NCI-H345 (cell line): ENCODE data around the gene LTBP2.
A peak's percentile ranks its signal among the peaks of the same experiment; 100 is the strongest.

Experiments used
- DNase-seq: peaks from one replicate; lab custom pipeline; 2025; lab: John Stamatoyannopoulos, UW

LTBP2 gene

GRCh38 chr14:74507085-74507484, 105.0 kb downstream of the LTBP2 start:
- no peak for DNase-seq

- DNase-seq = no peak
These were observed 105.6 kb downstream of the LTBP2 start for GRCh38 chr14:74506411-74506851.

GRCh38 chr14:74505831-74506230, 106.2 kb downstream of the LTBP2 start:
- no peak for DNase-seq

GRCh38 chr14:74504874-74505720, 106.9 kb downstream of the LTBP2 start:
- DNase-seq = no peak

GRCh38 chr14:74504412-74504811, 107.6 kb downstream of the LTBP2 start:
- DNase-seq = no peak

GRCh38 chr14:74503938-74504335, 108.1 kb downstream of the LTBP2 start:
- DNase-seq = no peak

- DNase-seq = no peak
These were observed 108.6 kb downstream of the LTBP2 start for GRCh38 chr14:74503291-74503937.

- no peak for DNase-seq
These were observed 109.6 kb downstream of the LTBP2 start for GRCh38 chr14:74502236-74503019.

GRCh38 chr14:74501691-74502090, 110.3 kb downstream of the LTBP2 start:
- no peak for DNase-seq

GRCh38 chr14:74501135-74501614, 110.9 kb downstream of the LTBP2 start:
- DNase-seq = peak; percentile 60

- DNase-seq = peak; percentile 46
These were observed 111.5 kb downstream of the LTBP2 start for GRCh38 chr14:74500417-74501134.

- DNase-seq = no peak
These were observed 116.7 kb downstream of the LTBP2 start for GRCh38 chr14:74495356-74495755.

GRCh38 chr14:74493343-74494261, 118.4 kb downstream of the LTBP2 start, which contains the start of gene ISCA2:
ISCA2 (plus strand) TSS chr14:74493765; CDS start chr14:74493775, 10 bp downstream.
- DNase-seq = peak; percentile 99

GRCh38 chr14:74492776-74493342, 119.2 kb downstream of the LTBP2 start, which contains the start of gene NPC2:
NPC2 (minus strand) TSS chr14:74493305; CDS start chr14:74493274, 31 bp downstream.
- no peak for DNase-seq

GRCh38 chr14:74491956-74492775, 119.9 kb downstream of the LTBP2 start:
- no peak for DNase-seq

- no peak for DNase-seq
These were observed 121.6 kb downstream of the LTBP2 start for GRCh38 chr14:74490486-74490885.

GRCh38 chr14:74488786-74489397, 123.1 kb downstream of the LTBP2 start:
- no peak for DNase-seq

GRCh38 chr14:74486164-74486563, 125.9 kb downstream of the LTBP2 start:
- no peak for DNase-seq

- no peak for DNase-seq
These were observed 128.7 kb downstream of the LTBP2 start for GRCh38 chr14:74483321-74483720.
